K562 (cell line): ENCODE data around the gene SHISA5. TPM values are rescaled to one million over a fixed set of nuclear protein-coding genes. Genes with fewer than 3 reads are reported as not detected.

Source experiments
- FOXK1 ChIP-seq: sonication (generic); formaldehyde crosslinking; IDR thresholded peaks from 2 replicates; pipeline ENCODE4 v1.8.0; 2022; ENCODE audit warnings: missing genetic modification reagents, mild to moderate bottlenecking, borderline replicate concordance
- FOXP1 ChIP-seq: sonication (generic); formaldehyde crosslinking; IDR thresholded peaks from 2 replicates; pipeline ENCODE4 v1.8.0; 2022; ENCODE audit warnings: mild to moderate bottlenecking, missing genetic modification reagents
- GABPB1 ChIP-seq: sonication (generic); formaldehyde crosslinking; IDR thresholded peaks from 2 replicates; pipeline ENCODE4 v1.8.0; 2022; ENCODE audit warnings: mild to moderate bottlenecking, missing genetic modification reagents
- KAT7 ChIP-seq: sonication (generic); formaldehyde crosslinking; IDR thresholded peaks from 2 replicates; pipeline ENCODE4 v1.8.0; 2022; ENCODE audit warnings: missing genetic modification reagents, mild to moderate bottlenecking, borderline replicate concordance
- KDM1A ChIP-seq, 2 experiments: fragments of 450-650 bp; IDR thresholded peaks; 2 replicates each; pipeline ENCODE4 v1.6.1; 2016; ENCODE audit warnings: mild to moderate bottlenecking in 2 of 2
- NBN ChIP-seq: fragments of 450-650 bp; IDR thresholded peaks from 2 replicates; pipeline ENCODE4 v1.6.1; 2016; ENCODE audit warnings: low read depth, mild to moderate bottlenecking
- NR4A1 ChIP-seq, 2 experiments: fragments of 250-450 bp in 1 of 2; fragments of 450-650 bp in 1 of 2; sonication (Bioruptor Pico) in 1 of 2; IDR thresholded peaks; 2 replicates each; pipeline versions ENCODE4 v1.4.0 to v1.6.1; 2016 to 2020; ENCODE audit warnings: mild to moderate bottlenecking in 2 of 2, missing compliant biosample characterization in 1 of 2, missing genetic modification characterization in 1 of 2, moderate library complexity in 1 of 2
- PHF8 ChIP-seq: fragments of 200-600 bp; sonication (generic); IDR thresholded peaks from 2 replicates; pipeline ENCODE4 v1.6.1; 2012; ENCODE audit warnings: mixed run types, mild to moderate bottlenecking, inconsistent platforms, low read length, moderate library complexity, borderline replicate concordance
- PTBP1 ChIP-seq: fragments of 200-400 bp; formaldehyde crosslinking; IDR thresholded peaks from 2 replicates; pipeline ENCODE4 v1.6.1; 2017; ENCODE audit warnings: low read depth, low read length
- SETDB1 ChIP-seq: IDR thresholded peaks from one replicate; pipeline ENCODE4 v1.6.1; 2012; ENCODE audit warnings: low read length, control low read depth, inconsistent platforms
- SMAD1 ChIP-seq: fragments of 150-350 bp; IDR thresholded peaks from 2 replicates; pipeline ENCODE4 v1.6.1; 2014; ENCODE audit warnings: low read length, low read depth; ENCODE audit not compliant: partially characterized antibody
- SMARCA4 ChIP-seq: fragments of 450-650 bp; IDR thresholded peaks from 2 replicates; pipeline ENCODE4 v1.6.1; 2016
- SOX6 ChIP-seq: fragments of 450-650 bp; IDR thresholded peaks from 2 replicates; pipeline ENCODE4 v1.6.1; 2014; ENCODE audit warnings: mild to moderate bottlenecking
- ZBED1 ChIP-seq: IDR thresholded peaks from 2 replicates; pipeline ENCODE4 v1.6.1; 2014
- ZBTB7A ChIP-seq: IDR thresholded peaks from 2 replicates; pipeline ENCODE4 v1.6.1; 2011; ENCODE audit warnings: low read depth, mild to moderate bottlenecking, low read length, moderate library complexity, borderline replicate concordance; ENCODE audit not compliant: control insufficient read depth
- ZKSCAN1 ChIP-seq: fragments of 150-350 bp; IDR thresholded peaks from 2 replicates; pipeline ENCODE4 v1.6.1; 2016; ENCODE audit warnings: low read depth, low read length
- ZNF12 ChIP-seq: sonication (generic); formaldehyde crosslinking; IDR thresholded peaks from 2 replicates; pipeline ENCODE4 v1.4.0; 2020; ENCODE audit warnings: mild to moderate bottlenecking, missing genetic modification reagents
- ZNF316 ChIP-seq: fragments of 450-650 bp; IDR thresholded peaks from 2 replicates; pipeline ENCODE4 v1.6.1; 2016
- polyA plus RNA-seq, 8 experiments: library from polyadenylated mRNA; depleted of rRNA in 4 of 8; stranded (reverse) in 5 of 8; unstranded in 3 of 8; fragments of >200 nt; fragmentation: Nextera tagmentation in 2 of 8; fragmentation: Illumina TruSeq in 1 of 8; extraction: Ambion mirVana in 2 of 8; extraction: Trizol in 1 of 8; gene quantifications; 2 replicates each; pipeline versions ENCODE4 v1.2.1 to v1.2.3, GENCODE V29; 2011 to 2014; ENCODE audit warnings: inconsistent platforms in 1 of 8, missing spikeins in 1 of 8
- total RNA-seq, 7 experiments: library from RNA; depleted of rRNA in 6 of 7; stranded (reverse); fragments of >200 nt in 6 of 7; fragmentation: Illumina TruSeq in 2 of 7; extraction: Trizol in 2 of 7; gene quantifications; 2 replicates each; pipeline versions ENCODE4 v1.2.1 to v1.2.3, GENCODE V29; 2011 to 2021; ENCODE audit warnings: low replicate concordance in 1 of 7
- TF ChIP-seq, protein P1 (sequence below): fragments of 250-450 bp; sonication (Bioruptor Pico); IDR thresholded peaks from 2 replicates; pipeline ENCODE4 v1.5.0; 2020; ENCODE audit warnings: mild to moderate bottlenecking, borderline replicate concordance
- TF ChIP-seq, protein P2 (sequence below), 2 experiments: IDR thresholded peaks in 1 of 2; conservative IDR thresholded peaks in 1 of 2; 2 replicates each; pipeline ENCODE4 v1.6.1; 2016; ENCODE audit warnings: low read depth in 2 of 2, mild to moderate bottlenecking in 1 of 2, missing compliant biosample characterization in 1 of 2, missing genetic modification characterization in 1 of 2, moderate library complexity in 1 of 2
- TF ChIP-seq, protein P3 (sequence below): sonication (generic); formaldehyde crosslinking; IDR thresholded peaks from 2 replicates; pipeline ENCODE4 v1.8.0; 2022; ENCODE audit warnings: mild to moderate bottlenecking, missing genetic modification reagents

Gene SHISA5
- total and polyA plus RNA-seq, 9 of the 15 experiments (the other 6 are each of a cell fraction or from before 2014, with no cell fraction given): 8.4 to 85.8 (median 56.1) TPM

DNA sequence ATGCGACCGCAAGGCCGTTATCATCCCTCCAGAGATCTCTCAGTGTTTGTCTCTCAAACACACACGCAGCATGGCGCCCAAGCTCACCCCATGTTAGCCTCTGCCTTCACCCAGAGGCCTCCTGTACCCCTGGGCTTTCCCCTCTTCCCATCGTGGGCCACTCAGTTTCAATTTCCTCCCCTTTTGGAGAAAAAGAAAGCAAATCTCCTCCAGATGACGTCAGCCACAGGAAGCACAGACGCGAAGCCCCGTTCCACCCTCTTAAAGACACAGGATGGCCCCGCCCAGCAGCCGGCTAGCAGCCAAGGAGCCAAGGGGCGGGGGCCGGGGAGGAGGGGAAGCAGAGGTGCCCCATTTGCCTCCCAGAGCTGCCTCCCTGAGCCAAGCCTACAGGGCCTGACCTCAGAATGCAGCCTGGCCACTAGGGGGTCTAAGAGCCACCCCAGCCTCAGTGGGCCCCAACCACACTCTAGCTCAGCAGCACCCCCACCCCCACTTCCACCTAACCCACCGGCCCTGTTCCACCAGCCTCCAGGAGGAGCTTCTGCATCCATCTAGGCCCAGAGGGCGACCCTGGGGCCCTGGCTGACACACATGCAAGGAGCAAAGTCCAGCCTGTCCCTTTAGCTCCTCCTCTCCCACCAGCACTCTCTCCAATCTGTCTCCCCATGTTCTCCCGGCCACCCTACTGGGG lies 30.9 kb downstream of the SHISA5 start (continued):
- TF ChIP-seq PTBP1 (no peak), SETDB1 (no peak), FOXK1 (CRISPR knock-in tag) (no peak), ZKSCAN1 (no peak), SOX6 (peak; percentile 40), KAT7 (CRISPR knock-in tag) (no peak), NBN (peak; percentile 68; the same call in 1 of the 2 replicates), FOXP1 (CRISPR knock-in tag) (peak; percentile 43; the same call in 1 of the 2 replicates), ZNF12 (CRISPR knock-in tag) (no peak), SMAD1 (no peak), GABPB1 (CRISPR knock-in tag) (0 out of 2 replicates have a peak, but pooled peaks have one; percentile 22), PHF8 (peak; percentile 77), ZNF316 (no peak), SMARCA4 (peak; percentile 45), KDM1A (IDR thresholded peaks at IDR 0.05) (peak; percentile 10 to 17; a peak in 2 of 4 replicates), ZBTB7A (peak; percentile 70), ZBED1 (no peak), NR4A1 (CRISPR knock-in tag; IDR thresholded peaks at IDR 0.05) (no peak), NR4A1 (tag; IDR thresholded peaks at IDR 0.05) (no peak)
- TF ChIP-seq, protein P1, sequence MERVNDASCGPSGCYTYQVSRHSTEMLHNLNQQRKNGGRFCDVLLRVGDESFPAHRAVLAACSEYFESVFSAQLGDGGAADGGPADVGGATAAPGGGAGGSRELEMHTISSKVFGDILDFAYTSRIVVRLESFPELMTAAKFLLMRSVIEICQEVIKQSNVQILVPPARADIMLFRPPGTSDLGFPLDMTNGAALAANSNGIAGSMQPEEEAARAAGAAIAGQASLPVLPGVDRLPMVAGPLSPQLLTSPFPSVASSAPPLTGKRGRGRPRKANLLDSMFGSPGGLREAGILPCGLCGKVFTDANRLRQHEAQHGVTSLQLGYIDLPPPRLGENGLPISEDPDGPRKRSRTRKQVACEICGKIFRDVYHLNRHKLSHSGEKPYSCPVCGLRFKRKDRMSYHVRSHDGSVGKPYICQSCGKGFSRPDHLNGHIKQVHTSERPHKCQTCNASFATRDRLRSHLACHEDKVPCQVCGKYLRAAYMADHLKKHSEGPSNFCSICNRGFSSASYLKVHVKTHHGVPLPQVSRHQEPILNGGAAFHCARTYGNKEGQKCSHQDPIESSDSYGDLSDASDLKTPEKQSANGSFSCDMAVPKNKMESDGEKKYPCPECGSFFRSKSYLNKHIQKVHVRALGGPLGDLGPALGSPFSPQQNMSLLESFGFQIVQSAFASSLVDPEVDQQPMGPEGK (CRISPR knock-in tag): no peak
- TF ChIP-seq, protein P2, sequence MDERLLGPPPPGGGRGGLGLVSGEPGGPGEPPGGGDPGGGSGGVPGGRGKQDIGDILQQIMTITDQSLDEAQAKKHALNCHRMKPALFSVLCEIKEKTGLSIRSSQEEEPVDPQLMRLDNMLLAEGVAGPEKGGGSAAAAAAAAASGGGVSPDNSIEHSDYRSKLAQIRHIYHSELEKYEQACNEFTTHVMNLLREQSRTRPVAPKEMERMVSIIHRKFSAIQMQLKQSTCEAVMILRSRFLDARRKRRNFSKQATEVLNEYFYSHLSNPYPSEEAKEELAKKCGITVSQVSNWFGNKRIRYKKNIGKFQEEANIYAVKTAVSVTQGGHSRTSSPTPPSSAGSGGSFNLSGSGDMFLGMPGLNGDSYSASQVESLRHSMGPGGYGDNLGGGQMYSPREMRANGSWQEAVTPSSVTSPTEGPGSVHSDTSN (CRISPR knock-in tag; IDR thresholded peaks at IDR 0.05; ENCODE audit: low read depth): no peak
- TF ChIP-seq, protein P2 (tag; conservative IDR thresholded peaks at IDR 0.05; ENCODE audit: low read depth): no peak
- TF ChIP-seq, protein P3, sequence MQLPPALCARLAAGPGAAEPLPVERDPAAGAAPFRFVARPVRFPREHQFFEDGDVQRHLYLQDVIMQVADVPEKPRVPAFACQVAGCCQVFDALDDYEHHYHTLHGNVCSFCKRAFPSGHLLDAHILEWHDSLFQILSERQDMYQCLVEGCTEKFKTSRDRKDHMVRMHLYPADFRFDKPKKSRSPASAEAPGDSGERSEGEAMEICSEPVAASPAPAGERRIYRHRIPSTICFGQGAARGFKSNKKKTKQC: peak; percentile 66; the same call in 1 of the 2 replicates
